ENCODE results near the gene WHAMM.

- TF ChIP-seq CTCF (conservative IDR thresholded peaks at IDR 0.05; ENCODE audit: low read depth, low read length): no peak
- no peak for TF ChIP-seq POLR2A (IDR thresholded peaks at IDR 0.05; ENCODE audit: low read depth, low read length)
- TF ChIP-seq RAD21 (IDR thresholded peaks at IDR 0.05; ENCODE audit: low read length): no peak
- TF ChIP-seq ELK1 (IDR thresholded peaks at IDR 0.05; ENCODE audit: borderline replicate concordance, low read depth, low read length): no peak
- no peak for TF ChIP-seq CEBPB (IDR thresholded peaks at IDR 0.05; ENCODE audit: low read depth, low read length)
- TF ChIP-seq USF2 (IDR thresholded peaks at IDR 0.05; ENCODE audit: low read depth, low read length): no peak
- no peak for TF ChIP-seq MAFK (IDR thresholded peaks at IDR 0.05; ENCODE audit: low read depth, low read length)
- TF ChIP-seq RFX5 (IDR thresholded peaks at IDR 0.05; ENCODE audit: low read depth, low read length): no peak
- TF ChIP-seq SMC3 (IDR thresholded peaks at IDR 0.05; ENCODE audit: low read depth, low read length): no peak
Measured at GRCh38 chr15:82792068-82792467, 17.4 kb upstream of the WHAMM start.
